HEK293T (cell line): Measurements from ENCODE around the gene B3GNT5.

ENCODE experiments used
- BHLHE40 ChIP-seq: fragments of 450-650 bp; IDR thresholded peaks from 2 replicates; pipeline ENCODE4 v1.6.1; 2016; ENCODE audit warnings: mild to moderate bottlenecking, moderate library complexity, borderline replicate concordance
- ELF4 ChIP-seq: fragments of 450-650 bp; IDR thresholded peaks from 2 replicates; pipeline ENCODE4 v1.6.1; 2017; ENCODE audit warnings: antibody characterized with exemption
- FOXA1 ChIP-seq: fragments of 450-650 bp; IDR thresholded peaks from 2 replicates; pipeline ENCODE4 v1.6.1; 2016; ENCODE audit warnings: mild to moderate bottlenecking
- FOXK2 ChIP-seq: fragments of 450-650 bp; IDR thresholded peaks from 2 replicates; pipeline ENCODE4 v1.6.1; 2016; ENCODE audit warnings: mild to moderate bottlenecking
- FOXM1 ChIP-seq: fragments of 450-650 bp; IDR thresholded peaks from 2 replicates; pipeline ENCODE4 v1.6.1; 2017; ENCODE audit warnings: mild to moderate bottlenecking, borderline replicate concordance
- HDGF ChIP-seq: fragments of 450-650 bp; IDR thresholded peaks from 2 replicates; pipeline ENCODE4 v1.6.1; 2017; ENCODE audit warnings: antibody characterized with exemption, borderline replicate concordance
- L3MBTL2 ChIP-seq: fragments of 450-650 bp; conservative IDR thresholded peaks from 2 replicates; pipeline ENCODE4 v1.6.1; 2016; ENCODE audit warnings: mild to moderate bottlenecking
- LEF1 ChIP-seq: fragments of 450-650 bp; IDR thresholded peaks from 2 replicates; pipeline ENCODE4 v1.6.1; 2017; ENCODE audit warnings: mild to moderate bottlenecking, borderline replicate concordance
- NFRKB ChIP-seq: fragments of 450-650 bp; IDR thresholded peaks from 2 replicates; pipeline ENCODE4 v1.6.1; 2016; ENCODE audit warnings: mild to moderate bottlenecking, moderate library complexity
- SP1 ChIP-seq: fragments of 450-650 bp; IDR thresholded peaks from 2 replicates; pipeline ENCODE4 v1.6.1; 2017
- SUZ12 ChIP-seq: fragments of 450-650 bp; IDR thresholded peaks from 2 replicates; pipeline ENCODE4 v1.6.1; 2016; ENCODE audit warnings: mild to moderate bottlenecking
- TARDBP ChIP-seq: fragments of 450-650 bp; IDR thresholded peaks from 2 replicates; pipeline ENCODE4 v1.6.1; 2016
- ZNF384 ChIP-seq: fragments of 450-650 bp; IDR thresholded peaks from 2 replicates; pipeline ENCODE4 v1.6.1; 2016
- TF ChIP-seq, protein P1 (sequence below): fragments of 450-650 bp; IDR thresholded peaks from 2 replicates; pipeline ENCODE4 v1.6.1; 2016

DNA sequence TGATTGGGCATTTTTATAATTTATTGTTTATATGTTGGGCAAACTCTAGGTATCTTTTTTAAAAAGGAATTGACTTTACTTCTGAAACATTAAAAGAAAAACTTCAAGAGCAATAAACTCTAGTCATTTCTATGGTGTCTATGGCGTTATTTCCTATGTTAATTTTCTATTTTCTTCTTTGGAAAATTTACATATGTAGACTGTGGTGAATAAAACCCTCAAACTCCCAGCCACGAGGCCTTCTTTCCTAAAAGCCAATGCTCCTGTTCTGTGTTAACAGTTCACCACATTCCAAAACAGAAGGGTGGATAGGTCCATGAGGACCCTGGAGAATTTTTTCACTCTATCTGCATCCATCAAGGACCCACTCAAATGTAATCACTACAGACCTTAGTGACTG, 44.3 kb upstream of the B3GNT5 start:
- no peak for TF ChIP-seq BHLHE40
- no peak for TF ChIP-seq FOXM1
- TF ChIP-seq FOXK2, result no peak
- no peak for TF ChIP-seq L3MBTL2
- TF ChIP-seq, protein P1, sequence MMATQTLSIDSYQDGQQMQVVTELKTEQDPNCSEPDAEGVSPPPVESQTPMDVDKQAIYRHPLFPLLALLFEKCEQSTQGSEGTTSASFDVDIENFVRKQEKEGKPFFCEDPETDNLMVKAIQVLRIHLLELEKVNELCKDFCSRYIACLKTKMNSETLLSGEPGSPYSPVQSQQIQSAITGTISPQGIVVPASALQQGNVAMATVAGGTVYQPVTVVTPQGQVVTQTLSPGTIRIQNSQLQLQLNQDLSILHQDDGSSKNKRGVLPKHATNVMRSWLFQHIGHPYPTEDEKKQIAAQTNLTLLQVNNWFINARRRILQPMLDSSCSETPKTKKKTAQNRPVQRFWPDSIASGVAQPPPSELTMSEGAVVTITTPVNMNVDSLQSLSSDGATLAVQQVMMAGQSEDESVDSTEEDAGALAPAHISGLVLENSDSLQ, result no peak
- TF ChIP-seq NFRKB, result no peak
- no peak for TF ChIP-seq ZNF384
- TF ChIP-seq HDGF, result no peak
- TF ChIP-seq TARDBP, result no peak
- no peak for TF ChIP-seq SP1
- TF ChIP-seq SUZ12, result no peak
- TF ChIP-seq FOXA1, result no peak
- no peak for TF ChIP-seq ELF4
- TF ChIP-seq LEF1, result no peak
